Renal pelvis (tissue), 4 donors: ENCODE measurements around the gene ADGB. TPM values are rescaled to one million over a fixed set of nuclear protein-coding genes. Genes with fewer than 3 reads are reported as not detected.
"Not testable (repeated sequence)": the region's sequence is repeated elsewhere in the genome, so short reads cannot be mapped to it uniquely, and the experiment has no call there.

Experiments used
- DNase-seq: peaks from one replicate; pipeline ENCODE4 v3.0.0-alpha.2; 2013
- polyA plus RNA-seq, 3 donors: library from polyadenylated mRNA; unstranded; fragments of 120-200 nt; gene quantifications; one replicate each; pipeline ENCODE4 v1.2.1, GENCODE V29; 2013; ENCODE audit not compliant: insufficient read length in 3 of 3

ADGB gene
- polyA plus RNA-seq, 3 donors, result 0.40 to 0.95 (median 0.52) TPM

GRCh38 chr6:146753306-146753705, 154.5 kb downstream of the ADGB start:
- DNase-seq, result no peak

GRCh38 chr6:146767632-146768031, 168.9 kb downstream of the ADGB start:
- DNase-seq, result no peak

- no peak for DNase-seq
These were observed 169.9 kb downstream of the ADGB start for GRCh38 chr6:146768722-146769121.

DNA sequence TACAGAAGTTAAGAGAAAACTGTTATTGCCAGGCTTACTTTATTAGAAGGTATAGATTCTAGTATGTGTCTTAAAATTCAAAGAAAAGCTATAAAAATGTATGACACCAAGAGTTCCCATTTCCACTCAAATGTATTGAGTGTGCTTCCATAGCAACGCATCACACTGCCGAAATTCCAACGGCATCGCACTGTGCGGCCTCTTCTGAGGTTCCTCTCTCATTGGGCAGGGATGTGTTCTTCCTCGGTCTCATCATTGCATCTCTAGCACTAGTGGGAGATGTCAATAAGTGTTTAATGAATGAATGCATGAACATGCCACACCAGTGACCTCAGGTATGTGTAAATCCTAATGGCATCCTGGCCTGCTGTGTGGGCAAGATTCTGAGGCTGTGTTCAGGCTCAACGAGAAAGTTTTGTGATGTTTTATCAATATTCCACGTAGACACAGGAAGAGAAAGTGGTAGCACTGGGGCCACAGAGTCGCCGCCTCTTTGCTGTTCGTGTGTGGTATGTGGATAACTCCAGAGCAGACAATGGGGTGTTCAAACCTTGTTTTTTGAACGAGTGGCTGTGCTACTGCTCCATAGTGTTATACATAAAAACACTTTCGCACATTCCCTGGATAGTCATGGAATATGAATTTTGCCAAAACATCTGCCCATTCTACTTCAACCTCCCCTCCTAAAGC, 171.6 kb downstream of the ADGB start:
- DNase-seq, result no peak

- DNase-seq, result no peak
These were observed 172.4 kb downstream of the ADGB start for GRCh38 chr6:146770965-146771735.

DNA sequence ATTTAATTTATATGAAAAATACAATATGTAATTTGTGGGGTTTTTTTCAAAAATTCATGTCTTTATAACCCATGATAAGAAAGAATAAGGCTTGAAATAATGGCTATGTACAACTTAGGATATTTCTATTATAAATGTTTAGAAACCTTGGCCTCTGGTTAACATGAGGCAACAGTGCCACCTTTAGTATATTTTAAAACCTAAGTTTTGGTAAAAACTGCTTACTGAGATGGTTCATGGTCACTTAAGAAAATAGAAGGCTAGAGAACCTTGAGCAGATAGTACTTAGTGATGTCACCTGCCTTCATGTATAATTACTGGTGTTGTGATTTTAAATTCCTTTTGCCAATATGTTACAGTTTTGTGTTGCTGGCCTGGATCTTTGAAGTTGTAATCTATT, 176.4 kb downstream of the ADGB start:
- no peak for DNase-seq

- DNase-seq, result no peak
These were observed 183.1 kb downstream of the ADGB start for GRCh38 chr6:146781836-146782235.

DNA sequence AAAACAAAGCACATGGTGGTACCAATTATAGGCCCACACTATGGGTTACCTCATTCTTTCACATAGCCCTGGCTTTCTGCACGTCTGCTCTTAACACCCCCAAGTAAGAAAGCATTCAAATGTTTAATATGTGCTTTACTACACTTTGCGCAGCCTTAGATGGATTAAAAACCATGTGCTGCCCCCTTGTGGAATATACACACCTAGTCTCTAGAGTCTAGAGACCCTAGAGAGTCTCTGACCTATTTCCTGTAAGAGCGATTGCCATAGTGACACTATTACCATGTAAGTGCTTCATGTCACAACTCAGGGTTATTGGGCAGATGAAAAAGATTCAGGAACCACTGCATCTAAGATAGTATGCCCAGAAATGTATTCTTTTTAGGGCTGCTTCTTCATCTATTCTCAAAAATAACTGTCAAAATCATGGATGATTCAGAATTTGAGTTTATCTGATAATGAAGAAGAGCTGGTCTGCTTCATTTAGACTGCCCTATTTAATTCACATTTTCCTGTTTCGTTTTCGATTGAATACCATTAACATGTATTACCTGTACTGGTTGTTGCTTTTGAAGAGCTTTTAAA, 186.3 kb downstream of the ADGB start:
- DNase-seq, result no peak

GRCh38 chr6:146787876-146788508, 189.2 kb downstream of the ADGB start:
- DNase-seq, result peak; percentile 24

GRCh38 chr6:146790561-146791091, 191.9 kb downstream of the ADGB start:
- no peak for DNase-seq

- DNase-seq, result no peak
These were observed 193.2 kb downstream of the ADGB start for GRCh38 chr6:146791930-146792329.

DNA sequence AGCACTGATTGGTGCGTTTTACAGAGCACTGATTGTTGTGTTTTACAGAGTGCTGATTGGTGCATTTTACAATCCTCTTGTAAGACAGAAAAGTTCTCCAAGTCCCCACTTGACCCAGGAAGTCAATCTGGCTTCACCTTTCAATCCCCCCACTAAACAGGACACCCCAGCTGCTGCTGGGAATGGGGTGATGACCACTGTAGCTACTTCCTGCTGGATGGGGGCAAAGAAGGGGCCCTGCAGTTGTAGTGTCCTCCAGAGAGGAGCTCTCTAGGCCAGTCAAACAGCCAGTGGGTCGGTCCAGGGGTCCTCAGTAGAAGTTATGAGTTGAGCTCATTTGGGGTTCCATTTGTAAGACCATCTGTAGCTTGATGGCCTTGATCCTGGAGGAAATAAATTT, 194.4 kb downstream of the ADGB start:
- DNase-seq, result not testable (repeated sequence)

GRCh38 chr6:146795479-146796133, 196.8 kb downstream of the ADGB start:
- DNase-seq, result no peak

GRCh38 chr6:146803167-146803566, 204.4 kb downstream of the ADGB start:
- DNase-seq, result not testable (repeated sequence)

DNA sequence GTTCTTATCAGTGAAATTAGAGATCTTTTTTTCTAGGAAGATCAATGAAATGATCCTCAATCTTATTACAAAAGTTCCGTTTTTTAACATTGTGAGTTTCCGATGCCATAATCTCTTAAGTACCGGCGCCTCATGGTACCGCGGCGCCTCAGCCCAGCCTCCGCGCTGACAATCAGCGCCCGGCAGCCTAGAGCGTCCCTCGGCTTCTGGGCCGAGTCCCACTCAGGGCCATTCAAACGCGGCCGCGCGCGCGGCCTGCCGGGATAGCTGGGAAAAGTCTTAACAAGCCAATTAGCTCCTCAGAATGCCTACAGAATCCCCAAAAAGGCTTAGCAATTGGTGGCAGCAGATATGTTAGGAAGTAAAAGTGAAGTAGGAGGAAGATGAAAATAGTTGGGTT, 204.8 kb downstream of the ADGB start:
- no peak for DNase-seq

GRCh38 chr6:146805546-146806325, 207.0 kb downstream of the ADGB start:
- no peak for DNase-seq

GRCh38 chr6:146809014-146809413, 210.2 kb downstream of the ADGB start:
- not testable (repeated sequence) for DNase-seq

GRCh38 chr6:146812811-146813321, 214.1 kb downstream of the ADGB start:
- not testable (repeated sequence) for DNase-seq

DNA sequence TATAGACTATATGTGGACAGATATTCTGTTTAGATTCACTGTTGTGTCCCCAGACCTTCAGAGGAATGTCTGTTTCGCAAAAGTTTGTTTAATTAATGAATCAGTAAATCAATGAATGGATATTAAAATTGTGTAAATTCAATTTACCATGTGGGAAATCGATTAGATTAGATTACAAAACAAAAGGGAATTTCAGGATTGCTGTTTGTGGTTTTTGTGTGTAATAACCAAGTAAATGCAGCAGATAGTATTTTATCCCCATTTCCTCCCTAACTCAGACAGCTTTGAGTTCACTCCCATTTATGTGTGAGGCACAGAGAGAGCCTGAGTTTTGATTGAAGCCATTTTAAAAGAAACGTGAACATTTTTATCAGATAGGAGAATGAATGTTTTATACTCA, 214.8 kb downstream of the ADGB start:
- DNase-seq, result no peak

DNA sequence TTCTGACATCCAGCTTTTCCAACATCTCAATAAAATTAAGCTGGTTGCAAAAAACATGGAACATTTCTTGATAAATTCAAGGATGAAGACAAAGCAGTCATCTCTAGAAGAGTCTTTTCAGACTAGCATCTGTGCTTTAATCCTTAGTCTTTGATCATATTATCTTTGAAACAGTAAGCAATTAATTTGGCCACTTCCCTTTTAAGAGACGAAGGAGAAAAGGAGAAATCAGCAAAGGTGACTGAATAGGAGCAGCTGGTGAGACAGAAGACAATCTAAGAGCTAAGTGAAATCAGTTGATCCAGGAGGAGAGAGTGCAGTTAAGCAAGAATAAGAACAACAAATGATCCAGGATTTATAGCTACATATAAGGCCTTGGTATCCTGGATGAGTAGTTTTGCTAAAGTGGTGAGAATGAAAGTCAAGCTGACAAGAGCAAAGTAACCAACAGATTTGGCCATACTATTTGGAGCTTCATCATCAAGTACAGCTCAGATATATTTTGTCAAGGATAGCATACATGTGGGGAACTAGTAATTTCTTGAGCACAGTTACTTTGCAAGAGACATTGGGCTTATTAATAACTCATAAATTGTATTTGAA, 215.5 kb downstream of the ADGB start:
- no peak for DNase-seq
